IMR-90 (cell line): ENCODE results near the gene PTPRCAP. TPM values are rescaled to one million over a fixed set of nuclear protein-coding genes. Genes with fewer than 3 reads are reported as not detected.

ENCODE experiments used
- ATAC-seq: fragments of 200-7000 bp; cut with Tn5 transposase; 2 replicates; pipeline ENCODE4 v1.9.1; 2020; ENCODE audit warnings: low read depth, mild to moderate bottlenecking, moderate library complexity
- BruUV-seq: library from RNA; stranded (reverse); fragments of 400-500 nt; replicated peaks from 2 replicates; lab custom pipeline; 2021; lab: Mats Ljungman, UMichigan
- CTCF ChIA-PET: fragments of 300-600 bp; formaldehyde crosslinking; extraction: SDS; loops from one replicate; lab custom pipeline; 2021; ENCODE audit warnings: antibody characterized with exemption; lab: Yijun Ruan, JAX
- POLR2A ChIA-PET: fragments of 300-600 bp; sonication (Branson Sonifier 250); formaldehyde crosslinking; loops from one replicate; lab custom pipeline; 2022; ENCODE audit warnings: antibody characterized with exemption; ENCODE audit not compliant: unreplicated experiment; lab: Charles Lee
- DNase-seq: peaks from one replicate; pipeline ENCODE4 v3.0.0; 2013
- H2AFZ ChIP-seq: replicated peaks from 2 replicates; pipeline ENCODE3; 2013; ENCODE audit warnings: low read length, mild to moderate bottlenecking; ENCODE audit not compliant: poor library complexity
- H2AK5ac ChIP-seq: 2 replicates; pipeline ENCODE4 v1.6.1; 2013; ENCODE audit warnings: low read depth, low read length, inconsistent platforms
- H2AK9ac ChIP-seq: replicated peaks from 2 replicates; pipeline ENCODE3; 2013; ENCODE audit warnings: mild to moderate bottlenecking, low read depth, low read length, moderate library complexity; ENCODE audit not compliant: poor library complexity
- H2BK120ac ChIP-seq: 2 replicates; pipeline ENCODE4 v1.6.1; 2013; ENCODE audit warnings: low read depth, low read length, inconsistent platforms
- H2BK15ac ChIP-seq: 3 replicates; pipeline ENCODE4 v1.6.1; 2013; ENCODE audit warnings: low read depth, low read length, inconsistent platforms
- H2BK20ac ChIP-seq: 2 replicates; pipeline ENCODE4 v1.6.1; 2013; ENCODE audit warnings: low read depth, mild to moderate bottlenecking, inconsistent platforms, low read length, moderate library complexity
- H2BK5ac ChIP-seq: 2 replicates; pipeline ENCODE4 v1.6.1; 2013; ENCODE audit warnings: mild to moderate bottlenecking, low read depth, low read length, inconsistent platforms; ENCODE audit not compliant: poor library complexity, severe bottlenecking
- H3K14ac ChIP-seq: replicated peaks from 2 replicates; pipeline ENCODE4 v1.6.1; 2013; ENCODE audit warnings: low read depth, low read length, inconsistent platforms
- H3K18ac ChIP-seq: 2 replicates; pipeline ENCODE4 v1.6.1; 2013; ENCODE audit warnings: low read depth, low read length, control low read depth
- H3K23ac ChIP-seq: 2 replicates; pipeline ENCODE4 v1.6.1; 2013; ENCODE audit warnings: low read depth, low read length, inconsistent platforms
- H3K27ac ChIP-seq: 2 replicates; pipeline ENCODE4 v1.5.1; 2013; ENCODE audit warnings: mild to moderate bottlenecking, control low read depth, low read length; ENCODE audit not compliant: insufficient read depth
- H3K27me3 ChIP-seq: 2 replicates; pipeline ENCODE4 v1.6.1; 2013; ENCODE audit warnings: low read length; ENCODE audit not compliant: control insufficient read depth, insufficient read depth
- H3K36me3 ChIP-seq: 2 replicates; pipeline ENCODE4 v1.6.1; 2013; ENCODE audit warnings: low read length, mixed read lengths; ENCODE audit not compliant: control insufficient read depth, insufficient read depth
- H3K4ac ChIP-seq: 2 replicates; pipeline ENCODE4 v1.6.1; 2013; ENCODE audit warnings: low read depth, low read length, inconsistent platforms
- H3K4me1 ChIP-seq: 2 replicates; pipeline ENCODE4 v1.6.1; 2013; ENCODE audit warnings: low read length, mixed read lengths; ENCODE audit not compliant: control insufficient read depth, insufficient read depth
- H3K4me2 ChIP-seq: 2 replicates; pipeline ENCODE4 v1.6.1; 2013; ENCODE audit warnings: low read depth, mild to moderate bottlenecking, control low read depth, low read length, moderate library complexity
- H3K4me3 ChIP-seq: 2 replicates; pipeline ENCODE4 v1.5.1; 2013; ENCODE audit warnings: low read depth, mild to moderate bottlenecking, control low read depth, low read length, moderate library complexity; ENCODE audit not compliant: insufficient read depth
- H3K56ac ChIP-seq: 2 replicates; pipeline ENCODE4 v1.6.1; 2013; ENCODE audit warnings: low read length, inconsistent platforms; ENCODE audit not compliant: insufficient read depth; ENCODE audit errors: extremely low read depth
- H3K79me1 ChIP-seq, 2 experiments: 2 replicates each; pipeline ENCODE4 v1.6.1; 2013; ENCODE audit warnings: low read length in 2 of 2, inconsistent platforms in 1 of 2, low read depth in 1 of 2
- H3K9ac ChIP-seq: 2 replicates; pipeline ENCODE4 v1.6.1; 2013; ENCODE audit warnings: low read depth, low read length, control low read depth
- H3K9me1 ChIP-seq: 2 replicates; pipeline ENCODE4 v1.6.1; 2013; ENCODE audit warnings: low read length, inconsistent platforms; ENCODE audit not compliant: insufficient read depth
- H3K9me3 ChIP-seq: 2 replicates; pipeline ENCODE4 v1.6.1; 2013; ENCODE audit warnings: low read length; ENCODE audit not compliant: control insufficient read depth, insufficient read depth
- H4K20me1 ChIP-seq: 2 replicates; pipeline ENCODE4 v1.6.1; 2013; ENCODE audit warnings: low read length, inconsistent platforms; ENCODE audit not compliant: insufficient read depth
- H4K5ac ChIP-seq: 2 replicates; pipeline ENCODE4 v1.6.1; 2013; ENCODE audit warnings: mild to moderate bottlenecking, low read depth, low read length, control low read depth
- H4K8ac ChIP-seq, 2 experiments: 2 replicates each; pipeline ENCODE4 v1.6.1; 2013; ENCODE audit warnings: low read depth in 2 of 2, low read length in 2 of 2, control low read depth in 1 of 2, inconsistent platforms in 1 of 2
- H4K91ac ChIP-seq: 2 replicates; pipeline ENCODE4 v1.6.1; 2013; ENCODE audit warnings: low read depth, low read length, inconsistent platforms; ENCODE audit not compliant: insufficient read depth
- CEBPB ChIP-seq: IDR thresholded peaks from 2 replicates; pipeline ENCODE4 v1.6.1; 2012; ENCODE audit warnings: low read depth, low read length, improper control_type of control experiment
- NFE2L2 ChIP-seq: fragments of 150-350 bp; IDR thresholded peaks from 2 replicates; pipeline ENCODE4 v1.6.1; 2016; ENCODE audit warnings: low read depth, mild to moderate bottlenecking, low read length
- RAD21 ChIP-seq: IDR thresholded peaks from 2 replicates; pipeline ENCODE4 v1.6.1; 2012; ENCODE audit warnings: low read length, improper control_type of control experiment
- RFX5 ChIP-seq: IDR thresholded peaks from 2 replicates; pipeline ENCODE4 v1.8.0; 2012; ENCODE audit warnings: low read depth, mild to moderate bottlenecking, low read length, moderate library complexity
- SMC3 ChIP-seq: fragments of 150-350 bp; IDR thresholded peaks from 2 replicates; pipeline ENCODE4 v1.6.1; 2016; ENCODE audit warnings: low read depth, mild to moderate bottlenecking, antibody characterized with exemption, low read length, moderate library complexity
- WGBS, 2 experiments: methylation state at CpG; one replicate each; pipeline versions ENCODE4 v1.1.5 to v1.1.7; 2013; ENCODE audit warnings: missing lambda C conversion rate in 2 of 2; ENCODE audit not compliant: insufficient read length in 1 of 2; ENCODE audit errors: extremely low coverage in 2 of 2; 5-methylcytosine and 5-hydroxymethylcytosine counted together
- dilution Hi-C: fragments of 300-500 bp; cut with HindIII; formaldehyde crosslinking; loops from one replicate; pipeline ENCODE4 v1.14.3; 2018; ENCODE audit warnings: low sequenced_read_pairs; ENCODE audit not compliant: unreplicated experiment
- in situ Hi-C: fragments of 300-500 bp; cut with MboI; formaldehyde crosslinking; loops from 3 replicates; pipeline ENCODE4 v1.14.3; 2019; ENCODE audit warnings: low sequenced_read_pairs, inconsistent platforms, mixed read lengths
- intact Hi-C: fragments of 100-400 bp; cut with micrococcal nuclease; formaldehyde crosslinking; loops from 2 replicates; pipeline ENCODE4 v1.10.0; 2022
- polyA plus RNA-seq, 3 experiments: library from polyadenylated mRNA; depleted of rRNA; stranded (reverse); fragments of >200 nt; gene quantifications; 2 replicates each; pipeline ENCODE4 v1.2.3, GENCODE V29; 2012; ENCODE audit warnings: low replicate concordance in 1 of 3
- total RNA-seq: library from RNA; depleted of rRNA; stranded (reverse); fragments of >200 nt; gene quantifications from 2 replicates; pipeline ENCODE4 v1.2.3, GENCODE V29; 2012
- TF ChIP-seq, protein P1 (sequence below): fragments of 150-350 bp; IDR thresholded peaks from 2 replicates; pipeline ENCODE4 v1.6.1; 2016; ENCODE audit warnings: low read depth, mild to moderate bottlenecking, low read length, moderate library complexity, borderline replicate concordance

Gene PTPRCAP
- total and polyA plus RNA-seq, 2 of the 4 experiments (the other 2 are of a cell fraction), result 0.24 TPM; not detected in 1

DNA sequence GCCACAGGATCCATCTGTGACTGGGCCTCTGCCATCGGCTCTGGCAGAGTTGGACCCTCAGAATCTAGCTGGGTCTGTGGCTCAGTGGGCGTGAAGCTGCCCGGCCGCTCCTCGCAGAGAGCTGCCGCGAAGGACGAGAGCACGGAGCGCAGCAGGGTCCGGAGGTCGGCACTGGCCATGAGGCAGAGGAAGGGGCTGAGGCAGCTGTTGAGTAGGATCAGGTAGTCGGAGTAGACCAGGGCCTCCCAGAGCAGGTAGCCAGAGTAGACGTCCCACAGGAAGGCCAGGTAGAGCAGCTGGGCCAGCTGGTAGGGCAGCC is 14.1 kb upstream of the PTPRCAP start:
- no peak overlapping the region for H3K4me2 ChIP-seq
- no peak overlapping the region for H2BK5ac ChIP-seq
- in situ Hi-C loops, result no loop called here
- CTCF ChIA-PET, result no interaction called here
- intact Hi-C loops, result no loop called here
- no peak overlapping the region for H4K5ac ChIP-seq
- H4K91ac ChIP-seq, result no peak overlapping the region
- no peak overlapping the region for H2BK20ac ChIP-seq
- H3K9ac ChIP-seq, result no peak overlapping the region
- H3K14ac ChIP-seq, result no peak overlapping the region
- TF ChIP-seq RFX5 (no peak), NFE2L2 (no peak), RAD21 (no peak), SMC3 (no peak), CEBPB (no peak)
- TF ChIP-seq, protein P1, sequence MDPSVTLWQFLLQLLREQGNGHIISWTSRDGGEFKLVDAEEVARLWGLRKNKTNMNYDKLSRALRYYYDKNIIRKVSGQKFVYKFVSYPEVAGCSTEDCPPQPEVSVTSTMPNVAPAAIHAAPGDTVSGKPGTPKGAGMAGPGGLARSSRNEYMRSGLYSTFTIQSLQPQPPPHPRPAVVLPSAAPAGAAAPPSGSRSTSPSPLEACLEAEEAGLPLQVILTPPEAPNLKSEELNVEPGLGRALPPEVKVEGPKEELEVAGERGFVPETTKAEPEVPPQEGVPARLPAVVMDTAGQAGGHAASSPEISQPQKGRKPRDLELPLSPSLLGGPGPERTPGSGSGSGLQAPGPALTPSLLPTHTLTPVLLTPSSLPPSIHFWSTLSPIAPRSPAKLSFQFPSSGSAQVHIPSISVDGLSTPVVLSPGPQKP, result no peak
- H3K56ac ChIP-seq, result no peak overlapping the region
- no peaks in the 10 kb centered on the region for H3K36me3 ChIP-seq
- no peaks in the 10 kb centered on the region for H3K9me1 ChIP-seq
- H4K8ac ChIP-seq, result no peak overlapping the region
- peaks cover 17% of the 10 kb centered on the region; the same call in 1 of the 2 replicates for H3K27me3 ChIP-seq
- H3K79me1 ChIP-seq, result no peaks in the 10 kb centered on the region
- BruUV-seq, result no TSS peak
- H3K18ac ChIP-seq, result no peak overlapping the region
- no peak overlapping the region for H3K23ac ChIP-seq
- 93% methylated on average over 12 of the region's 14 CpGs; no CpG with 5 or more reads in 1 of the 2 experiments for WGBS, 2 experiments
- H2AFZ ChIP-seq, result peak overlapping the region; percentile 58
- no peak overlapping the region for H2BK120ac ChIP-seq
- H2AK9ac ChIP-seq, result no peak overlapping the region
- dilution Hi-C loops, result no loop called here
- no peak overlapping the region for H2BK15ac ChIP-seq
- no peaks in the 10 kb centered on the region for H3K9me3 ChIP-seq
- H4K20me1 ChIP-seq, result no peaks in the 10 kb centered on the region
- H3K27ac ChIP-seq, result no peak overlapping the region
- ATAC-seq (no peak), DNase-seq (no peak)
- no peak overlapping the region for H3K4ac ChIP-seq
- POLR2A ChIA-PET, result no interaction called here
- no peak overlapping the region for H2AK5ac ChIP-seq
- no peaks in the 10 kb centered on the region for H3K4me1 ChIP-seq
- H3K4me3 ChIP-seq, result no peak overlapping the region
